ENCODE results near the gene SFSWAP.

DNA sequence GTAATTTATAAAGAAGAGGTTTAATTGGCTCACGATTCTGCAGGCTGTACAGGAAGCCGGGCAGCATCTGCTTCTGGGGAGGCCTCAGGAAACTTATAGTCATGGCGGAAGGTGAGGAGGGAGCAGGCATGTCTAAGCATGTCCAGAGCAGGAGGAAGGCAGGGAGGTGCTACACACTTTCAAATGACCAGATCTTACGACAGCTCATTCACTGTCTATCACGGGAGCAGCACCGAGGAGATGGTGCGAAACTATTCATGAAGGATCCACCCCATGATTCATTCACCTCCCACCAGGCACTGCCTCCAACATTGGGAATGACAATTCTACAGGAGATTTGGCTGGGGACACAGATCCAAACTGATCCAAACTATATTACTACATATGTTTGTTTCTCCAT is 10.0 kb downstream of the SFSWAP start:
- TF ChIP-seq, protein P1, sequence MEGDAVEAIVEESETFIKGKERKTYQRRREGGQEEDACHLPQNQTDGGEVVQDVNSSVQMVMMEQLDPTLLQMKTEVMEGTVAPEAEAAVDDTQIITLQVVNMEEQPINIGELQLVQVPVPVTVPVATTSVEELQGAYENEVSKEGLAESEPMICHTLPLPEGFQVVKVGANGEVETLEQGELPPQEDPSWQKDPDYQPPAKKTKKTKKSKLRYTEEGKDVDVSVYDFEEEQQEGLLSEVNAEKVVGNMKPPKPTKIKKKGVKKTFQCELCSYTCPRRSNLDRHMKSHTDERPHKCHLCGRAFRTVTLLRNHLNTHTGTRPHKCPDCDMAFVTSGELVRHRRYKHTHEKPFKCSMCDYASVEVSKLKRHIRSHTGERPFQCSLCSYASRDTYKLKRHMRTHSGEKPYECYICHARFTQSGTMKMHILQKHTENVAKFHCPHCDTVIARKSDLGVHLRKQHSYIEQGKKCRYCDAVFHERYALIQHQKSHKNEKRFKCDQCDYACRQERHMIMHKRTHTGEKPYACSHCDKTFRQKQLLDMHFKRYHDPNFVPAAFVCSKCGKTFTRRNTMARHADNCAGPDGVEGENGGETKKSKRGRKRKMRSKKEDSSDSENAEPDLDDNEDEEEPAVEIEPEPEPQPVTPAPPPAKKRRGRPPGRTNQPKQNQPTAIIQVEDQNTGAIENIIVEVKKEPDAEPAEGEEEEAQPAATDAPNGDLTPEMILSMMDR (IDR thresholded peaks at IDR 0.05) = no peak
- TF ChIP-seq POLR2A (IDR thresholded peaks at IDR 0.05) = no peak
